Neuron (in vitro differentiated cells): ENCODE data around the gene KAT6B.

Experiments
- H2AFZ ChIP-seq: one replicate; pipeline ENCODE4 v1.6.1; 2013; ENCODE audit warnings: low read depth, mild to moderate bottlenecking, inconsistent platforms, low read length, moderate library complexity
- H3K27me3 ChIP-seq: one replicate; pipeline ENCODE4 v1.6.1; 2013; ENCODE audit warnings: low read length; ENCODE audit not compliant: insufficient read depth
- H3K36me3 ChIP-seq: one replicate; pipeline ENCODE4 v1.6.1; 2013; ENCODE audit warnings: low read length; ENCODE audit not compliant: insufficient read depth
- H3K4me1 ChIP-seq: one replicate; pipeline ENCODE4 v1.6.1; 2013; ENCODE audit warnings: low read length; ENCODE audit not compliant: insufficient read depth
- H3K4me3 ChIP-seq: 2 replicates; pipeline ENCODE4 v1.5.1; 2013; ENCODE audit warnings: mild to moderate bottlenecking, low read length, moderate library complexity
- H3K9me3 ChIP-seq: one replicate; pipeline ENCODE4 v1.6.1; 2013; ENCODE audit warnings: low read length

Gene KAT6B

GRCh38 chr10:74808501-74808900, 17.9 kb upstream of the KAT6B start:
- peaks cover 4% of the 10 kb centered on the region for H3K9me3 ChIP-seq
- no peaks in the 10 kb centered on the region for H3K27me3 ChIP-seq
- no peaks in the 10 kb centered on the region for H3K36me3 ChIP-seq
- no peak overlapping the region for H3K4me3 ChIP-seq
- H2AFZ ChIP-seq: no peak overlapping the region
- no peaks in the 10 kb centered on the region for H3K4me1 ChIP-seq

DNA sequence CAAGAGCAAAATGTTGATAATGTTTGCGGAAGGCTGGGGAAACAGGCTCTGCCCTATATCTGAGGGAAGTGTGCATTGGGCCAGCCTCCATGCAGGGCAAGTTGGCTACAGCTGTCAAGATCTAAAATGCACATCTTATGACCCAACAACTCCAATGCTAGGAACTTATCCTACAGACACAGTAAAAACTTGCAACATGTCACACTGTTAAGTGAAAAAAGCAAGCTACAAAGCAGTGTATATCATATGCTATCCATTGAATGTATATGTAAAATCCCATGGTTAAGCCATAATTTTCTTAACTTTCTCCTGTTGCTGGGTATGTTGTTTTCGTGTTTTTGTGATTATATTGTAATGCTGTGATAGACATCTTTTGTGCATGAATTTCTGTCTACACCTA, 16.3 kb upstream of the KAT6B start:
- Histone ChIP-seq H3K4me1 (no peaks in the 10 kb centered on the region), H3K9me3 (peaks cover 4% of the 10 kb centered on the region), H3K36me3 (no peaks in the 10 kb centered on the region), H2AFZ (no peak overlapping the region), H3K4me3 (no peak overlapping the region), H3K27me3 (no peaks in the 10 kb centered on the region)

DNA sequence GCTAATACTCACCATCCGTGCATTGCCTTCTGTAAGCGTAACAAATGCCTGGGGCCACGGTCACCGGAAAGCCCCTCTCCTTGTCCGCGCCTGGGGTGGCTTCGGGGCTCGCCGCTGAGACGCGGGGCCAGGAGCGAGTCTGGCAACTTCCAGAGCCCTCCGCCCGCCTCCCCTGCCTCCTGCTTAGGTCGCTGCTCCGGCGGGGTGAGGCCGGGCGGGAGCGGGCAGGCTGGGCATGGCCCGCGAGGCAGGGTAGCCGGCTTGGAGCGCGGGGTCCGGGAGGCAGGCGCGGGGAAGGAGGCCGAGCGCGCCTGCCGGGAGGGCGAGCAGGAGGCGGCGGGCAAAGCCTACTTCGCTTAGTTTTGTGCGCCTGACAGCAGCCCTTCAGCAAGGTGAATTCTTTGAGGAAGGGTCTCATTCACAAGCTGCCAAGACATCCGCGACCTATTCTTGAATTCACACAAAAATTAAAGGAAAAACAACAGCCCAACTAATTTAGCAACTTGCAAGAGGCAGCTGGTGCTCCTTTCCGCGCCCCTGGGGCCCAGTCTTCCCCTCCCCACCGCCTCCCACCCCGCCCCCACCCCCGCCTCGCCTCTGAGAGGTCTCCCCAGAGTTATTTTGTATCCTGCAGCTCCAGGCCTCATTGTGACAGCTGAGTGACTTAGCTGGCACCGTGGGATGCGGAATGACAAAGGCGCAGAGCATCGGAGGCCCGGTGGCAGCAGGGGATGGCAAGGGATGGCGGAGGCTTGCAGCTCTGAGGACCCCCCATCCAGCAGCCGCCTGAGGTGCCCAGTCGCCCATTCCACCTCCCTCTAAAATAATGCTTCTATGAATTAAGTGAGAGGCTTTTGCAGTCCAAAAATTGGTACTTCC, 12.8 kb upstream of the KAT6B start:
- H3K4me3 ChIP-seq: no peak overlapping the region
- H3K4me1 ChIP-seq: no peaks in the 10 kb centered on the region
- peaks cover 8% of the 10 kb centered on the region for H3K9me3 ChIP-seq
- no peaks in the 10 kb centered on the region for H3K27me3 ChIP-seq
- no peak overlapping the region for H2AFZ ChIP-seq
- H3K36me3 ChIP-seq: no peaks in the 10 kb centered on the region

DNA sequence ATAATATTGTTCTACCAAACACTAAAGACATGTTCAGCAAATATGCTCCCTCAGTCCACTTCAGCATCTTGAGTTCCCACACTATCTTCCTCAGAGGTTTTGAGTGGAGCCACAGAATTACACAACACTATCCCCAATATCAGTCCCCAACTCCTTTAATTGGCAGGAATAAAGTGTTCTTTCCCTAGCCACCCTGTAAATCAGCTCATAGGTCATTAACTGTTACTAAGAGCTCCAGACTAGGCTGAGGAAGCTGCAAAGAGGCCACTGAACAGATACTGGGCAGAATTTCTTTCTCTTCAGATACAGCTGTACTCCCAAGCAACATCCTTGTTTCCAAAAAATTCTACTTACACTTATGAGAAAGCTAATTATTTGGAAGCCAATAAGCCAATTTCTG, 11.6 kb upstream of the KAT6B start:
- Histone ChIP-seq H3K27me3 (no peaks in the 10 kb centered on the region), H3K4me1 (no peaks in the 10 kb centered on the region), H3K36me3 (no peaks in the 10 kb centered on the region), H3K4me3 (no peak overlapping the region), H3K9me3 (peaks cover 8% of the 10 kb centered on the region), H2AFZ (no peak overlapping the region)

GRCh38 chr10:74816824-74817498, 9.4 kb upstream of the KAT6B start:
- peaks cover 2% of the 10 kb centered on the region for H3K4me1 ChIP-seq
- peaks cover 4% of the 10 kb centered on the region for H3K9me3 ChIP-seq
- H2AFZ ChIP-seq: no peak overlapping the region
- H3K4me3 ChIP-seq: no peak overlapping the region
- no peaks in the 10 kb centered on the region for H3K36me3 ChIP-seq
- H3K27me3 ChIP-seq: no peaks in the 10 kb centered on the region

DNA sequence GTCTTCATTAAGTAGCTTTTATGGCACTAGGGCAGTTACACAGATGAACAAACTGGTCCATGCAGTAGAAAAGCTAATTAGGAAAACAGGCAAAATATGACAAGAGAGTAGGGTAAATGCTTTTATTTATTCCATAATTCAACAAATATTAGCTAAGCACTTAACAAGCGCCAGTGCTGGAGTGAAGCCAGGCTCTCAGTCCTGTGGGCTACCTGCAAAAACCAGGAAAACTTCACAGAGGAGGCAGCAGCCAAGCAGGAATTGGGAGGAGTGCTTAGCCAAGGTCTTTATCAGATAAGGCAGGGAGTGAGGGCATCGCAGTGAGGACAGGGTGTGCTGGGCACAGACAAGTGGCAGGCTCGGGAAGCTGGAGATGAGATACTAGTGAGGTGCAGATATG, 4.9 kb upstream of the KAT6B start:
- H3K4me3 ChIP-seq: no peak overlapping the region
- peaks cover 12% of the 10 kb centered on the region for H3K4me1 ChIP-seq
- H2AFZ ChIP-seq: no peak overlapping the region
- no peaks in the 10 kb centered on the region for H3K27me3 ChIP-seq
- no peaks in the 10 kb centered on the region for H3K36me3 ChIP-seq
- H3K9me3 ChIP-seq: peaks cover 4% of the 10 kb centered on the region

DNA sequence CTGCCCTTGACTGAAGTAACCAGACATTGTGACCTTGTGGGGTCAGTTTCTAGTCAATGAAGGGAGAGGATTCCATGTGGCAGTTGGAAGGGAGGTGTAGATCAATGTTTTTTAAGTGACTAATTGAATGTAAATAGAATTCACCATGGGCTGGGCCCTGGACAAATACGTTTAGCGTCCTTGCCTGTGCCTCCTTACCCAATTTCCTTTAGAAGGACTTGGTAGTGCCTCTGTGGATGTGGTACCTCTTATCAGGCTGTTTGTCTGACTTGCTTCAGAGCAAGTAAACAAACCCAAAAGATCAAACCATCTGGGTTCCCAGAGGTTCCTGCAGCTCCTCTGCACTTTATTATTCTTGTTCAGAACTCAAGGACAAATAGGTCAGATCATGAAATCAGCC, 4.3 kb upstream of the KAT6B start:
- H3K4me1 ChIP-seq: peaks cover 12% of the 10 kb centered on the region
- H2AFZ ChIP-seq: no peak overlapping the region
- no peaks in the 10 kb centered on the region for H3K27me3 ChIP-seq
- no peak overlapping the region for H3K4me3 ChIP-seq
- H3K9me3 ChIP-seq: peaks cover 1% of the 10 kb centered on the region
- H3K36me3 ChIP-seq: no peaks in the 10 kb centered on the region

DNA sequence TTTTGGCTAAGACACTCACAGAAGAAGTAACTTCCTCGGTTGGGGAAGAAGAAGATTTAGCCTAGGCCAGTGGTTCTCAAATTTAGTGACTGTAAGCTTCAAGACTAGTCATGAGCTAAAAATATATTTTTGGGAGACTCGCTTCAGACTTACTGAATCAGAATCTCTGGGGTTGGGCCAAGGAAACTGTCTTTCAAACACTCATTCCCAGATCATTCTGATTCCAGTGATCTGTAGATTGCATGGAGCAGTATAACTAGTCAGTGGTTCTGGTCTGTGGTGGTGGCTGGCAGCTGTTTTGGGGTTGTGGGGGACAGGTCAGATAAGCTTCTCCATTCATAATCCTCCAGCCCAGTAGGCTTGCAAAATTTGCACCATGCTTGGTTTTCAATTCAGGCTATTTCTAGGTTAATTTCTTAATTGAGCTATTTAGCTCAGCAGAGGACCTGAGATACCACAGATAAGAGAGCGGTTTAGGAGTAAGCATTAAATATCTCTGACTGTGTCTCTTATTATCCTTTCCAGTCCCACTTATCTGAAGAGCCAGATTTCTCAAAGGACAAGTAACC, 3.8 kb upstream of the KAT6B start:
- Histone ChIP-seq H3K4me3 (no peak overlapping the region), H3K4me1 (peaks cover 12% of the 10 kb centered on the region)

DNA sequence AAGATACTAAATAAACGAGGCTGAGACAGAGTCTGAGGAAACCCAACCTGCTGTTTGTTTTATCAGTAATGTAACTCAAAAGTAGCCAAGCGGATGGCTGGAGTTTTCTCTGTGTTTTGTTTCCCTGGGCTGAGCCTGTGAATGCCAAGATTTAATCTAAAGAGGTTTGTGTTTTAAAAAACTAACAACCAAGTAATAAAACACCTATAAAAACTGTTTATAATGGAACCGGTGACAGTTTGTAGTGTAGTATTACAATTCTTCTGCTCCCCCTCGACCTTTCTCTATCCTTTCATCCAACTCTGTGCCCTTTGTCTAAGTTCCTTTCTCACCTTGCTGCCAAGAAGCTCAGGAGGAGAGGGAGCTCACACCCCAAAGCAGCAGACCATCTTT, 2.6 kb upstream of the KAT6B start:
- Histone ChIP-seq H3K9me3 (no peaks in the 10 kb centered on the region), H2AFZ (no peak overlapping the region), H3K4me1 (peaks cover 12% of the 10 kb centered on the region), H3K36me3 (no peaks in the 10 kb centered on the region), H3K27me3 (no peaks in the 10 kb centered on the region), H3K4me3 (no peak overlapping the region)

More for the DNA sequence above, 3.8 kb upstream of the KAT6B start:
- no peaks in the 10 kb centered on the region for H3K9me3 ChIP-seq
- H3K36me3 ChIP-seq: no peaks in the 10 kb centered on the region
- H2AFZ ChIP-seq: no peak overlapping the region
- no peaks in the 10 kb centered on the region for H3K27me3 ChIP-seq

GRCh38 chr10:74824184-74824899, 2.1 kb upstream of the KAT6B start:
- peak overlapping the region; percentile 35 for H2AFZ ChIP-seq

GRCh38 chr10:74824900-74825370, 1.5 kb upstream of the KAT6B start:
- Histone ChIP-seq H3K4me3 (peak overlapping the region; percentile 89), H3K27me3 (no peaks in the 10 kb centered on the region), H3K9me3 (peaks cover 3% of the 10 kb centered on the region), H3K36me3 (peaks cover under 1% of the 10 kb centered on the region), H3K4me1 (peaks cover 12% of the 10 kb centered on the region), H2AFZ (peak overlapping the region; percentile 35)

More at GRCh38 chr10:74824184-74824899, 2.1 kb upstream of the KAT6B start:
- no peaks in the 10 kb centered on the region for H3K36me3 ChIP-seq
- no peaks in the 10 kb centered on the region for H3K27me3 ChIP-seq
- H3K4me3 ChIP-seq: peak overlapping the region; percentile 89
- peaks cover 12% of the 10 kb centered on the region for H3K4me1 ChIP-seq
- peaks cover 3% of the 10 kb centered on the region for H3K9me3 ChIP-seq

DNA sequence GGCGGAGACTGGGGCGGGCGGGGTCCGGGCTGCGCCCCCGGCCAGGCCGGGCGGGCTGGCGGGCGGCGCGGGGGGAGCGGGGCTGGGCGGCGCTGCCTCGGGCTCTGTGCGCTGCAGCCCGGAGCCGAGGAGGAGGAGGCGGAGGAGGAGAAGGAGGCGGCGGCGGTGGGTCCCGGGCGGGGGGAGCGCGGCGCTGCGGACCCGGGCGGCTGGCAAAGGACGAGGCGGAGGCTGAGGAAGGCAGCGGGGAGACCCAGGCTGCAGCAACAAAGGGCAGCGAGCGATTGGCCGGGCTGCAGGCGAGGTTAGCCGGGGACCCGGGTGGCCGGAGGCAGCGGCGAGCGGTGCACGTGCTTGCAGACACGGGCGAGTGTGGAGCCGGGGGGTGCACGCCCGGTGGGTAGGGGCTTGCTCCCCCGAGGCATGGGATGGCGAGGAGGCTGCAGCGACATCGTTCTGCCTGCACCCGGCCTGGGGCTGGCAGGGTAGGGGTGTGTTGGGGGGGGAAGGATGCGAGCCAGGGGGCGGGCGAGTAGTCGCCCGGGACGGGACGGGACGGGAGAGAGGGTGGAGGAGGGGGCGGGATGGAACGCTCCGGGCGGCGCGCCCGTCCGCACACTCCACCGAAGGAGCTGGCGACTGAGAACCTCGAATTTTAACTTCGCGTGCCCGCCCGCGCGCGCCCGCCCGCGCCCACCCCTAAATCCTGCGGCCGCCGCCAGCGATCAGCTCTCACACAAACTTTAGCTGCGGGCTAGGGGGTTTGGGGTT, 844 bp upstream of the KAT6B start:
- Histone ChIP-seq H3K9me3 (peaks cover 5% of the 10 kb centered on the region), H3K36me3 (peaks cover 5% of the 10 kb centered on the region), H3K27me3 (no peaks in the 10 kb centered on the region), H2AFZ (peak overlapping the region; percentile 46), H3K4me3 (peak overlapping the region; percentile 89), H3K4me1 (peaks cover 12% of the 10 kb centered on the region)
